Islet precursor cell (in vitro differentiated cells): ENCODE data around the gene HCN3.
A peak's percentile ranks its signal among the peaks of the same experiment; 100 is the strongest.

Experiments used
- DNase-seq: peaks from one replicate; pipeline ENCODE4 v3.0.0-alpha.2; 2018

Gene HCN3

GRCh38 chr1:155254714-155255242, 22.5 kb upstream of the HCN3 start:
- no peak for DNase-seq

GRCh38 chr1:155255243-155256007, 21.8 kb upstream of the HCN3 start, which contains the start of gene ENTREP3:
Gene ENTREP3 (minus strand): TSS chr1:155255483. CDS start chr1:155254877, 606 bp downstream.
- DNase-seq: peak; percentile 93

- DNase-seq: no peak
Observed at GRCh38 chr1:155256058-155256852, 21.0 kb upstream of the HCN3 start.

GRCh38 chr1:155260276-155260675, 17.0 kb upstream of the HCN3 start:
- DNase-seq: no peak

- no peak for DNase-seq
Observed at GRCh38 chr1:155261493-155261851, 15.8 kb upstream of the HCN3 start.

GRCh38 chr1:155261852-155262673, 15.2 kb upstream of the HCN3 start, which contains the start of gene SCAMP3:
Gene SCAMP3 (minus strand): TSS chr1:155262360. CDS start chr1:155262151, 209 bp downstream.
- peak; percentile 99 for DNase-seq

GRCh38 chr1:155263067-155263466, 14.2 kb upstream of the HCN3 start:
- no peak for DNase-seq

GRCh38 chr1:155266553-155266952, 10.7 kb upstream of the HCN3 start:
- no peak for DNase-seq

- DNase-seq: no peak
Observed at GRCh38 chr1:155267373-155267772, 9.9 kb upstream of the HCN3 start.

GRCh38 chr1:155268630-155269029, 8.6 kb upstream of the HCN3 start:
- no peak for DNase-seq

GRCh38 chr1:155269381-155269780, 7.9 kb upstream of the HCN3 start:
- DNase-seq: no peak

GRCh38 chr1:155272466-155273342, 4.6 kb upstream of the HCN3 start:
- DNase-seq: no peak

- DNase-seq: peak; percentile 99
Observed at GRCh38 chr1:155273343-155274245, 3.7 kb upstream of the HCN3 start, which contains the start of gene CLK2. Gene CLK2 (minus strand): TSS chr1:155273504. CDS start chr1:155270977, 2,527 bp downstream.

- DNase-seq: peak; percentile 96
Observed at GRCh38 chr1:155277902-155278688, 832 bp downstream of the HCN3 start.

- DNase-seq: no peak
Observed at GRCh38 chr1:155278689-155279160, 1.5 kb downstream of the HCN3 start.

GRCh38 chr1:155279268-155279667, 2.0 kb downstream of the HCN3 start:
- DNase-seq: no peak

GRCh38 chr1:155282488-155283091, 5.3 kb downstream of the HCN3 start:
- DNase-seq: no peak

- DNase-seq: no peak
Observed at GRCh38 chr1:155284476-155284875, 7.2 kb downstream of the HCN3 start.

GRCh38 chr1:155285063-155285462, 7.8 kb downstream of the HCN3 start:
- no peak for DNase-seq
